CD4-positive, CD25-positive, alpha-beta regulatory T cell (primary cell): ENCODE data around the gene FGF18. TPM values are rescaled to one million over a fixed set of nuclear protein-coding genes. Genes with fewer than 3 reads are reported as not detected.
A peak's percentile ranks its signal among the peaks of the same experiment; 100 is the strongest.

ENCODE experiments used
- ATAC-seq, 2 donors: fragments of 150-1000 bp; cut with Tn5 transposase; one replicate each; pipeline ENCODE4 v1.10.0; 2021; ENCODE audit warnings: low read depth in 2 of 2, moderate number of reproducible peaks in 2 of 2, moderate library complexity in 1 of 2
- DNase-seq, 3 donors: peaks; one replicate each; pipeline versions ENCODE4 v3.0.0 to v3.0.0-alpha.2; 2012 to 2022; ENCODE audit warnings: mixed read lengths in 1 of 3
- H3K27ac ChIP-seq: one replicate; pipeline ENCODE4 v1.7.0; 2013; ENCODE audit warnings: mild to moderate bottlenecking, low read length; ENCODE audit not compliant: insufficient read depth, poor library complexity, severe bottlenecking
- H3K27me3 ChIP-seq: one replicate; pipeline ENCODE4 v1.7.0; 2013; ENCODE audit warnings: low read length; ENCODE audit not compliant: control insufficient read depth, insufficient read depth
- H3K36me3 ChIP-seq: one replicate; pipeline ENCODE4 v1.7.0; 2013; ENCODE audit warnings: mild to moderate bottlenecking, low read length, moderate library complexity; ENCODE audit not compliant: control insufficient read depth, insufficient read depth
- H3K4me1 ChIP-seq: 2 replicates; pipeline ENCODE4 v1.7.0; 2013; ENCODE audit warnings: mild to moderate bottlenecking, low read length; ENCODE audit not compliant: insufficient read depth, control insufficient read depth, poor library complexity, severe bottlenecking
- H3K4me3 ChIP-seq: one replicate; pipeline ENCODE4 v1.7.0; 2013; ENCODE audit warnings: low read depth, mild to moderate bottlenecking, low read length, moderate library complexity
- H3K9me3 ChIP-seq, 2 experiments: 1 replicate in 1 of 2; 2 replicates in 1 of 2; pipeline ENCODE4 v1.7.0; 2013; ENCODE audit warnings: low read length in 2 of 2, mild to moderate bottlenecking in 1 of 2, moderate library complexity in 1 of 2; ENCODE audit not compliant: control insufficient read depth in 2 of 2
- H3K27ac Mint-ChIP-seq, 3 donors: one replicate each; pipeline ENCODE4 v1.8.0; 2020 to 2022; ENCODE audit warnings: mild to moderate bottlenecking in 3 of 3, mixed read lengths in 3 of 3, moderate library complexity in 2 of 3
- H3K27me3 Mint-ChIP-seq: one replicate; pipeline ENCODE4 v1.8.0; 2022; ENCODE audit warnings: mild to moderate bottlenecking, mixed read lengths
- H3K36me3 Mint-ChIP-seq: one replicate; pipeline ENCODE4 v1.8.0; 2020; ENCODE audit warnings: mixed read lengths
- H3K4me1 Mint-ChIP-seq, 4 donors: one replicate each; pipeline ENCODE4 v1.8.0; 2020 to 2022; ENCODE audit warnings: mixed read lengths in 4 of 4, mild to moderate bottlenecking in 1 of 4
- H3K4me3 Mint-ChIP-seq, 4 donors: one replicate each; pipeline ENCODE4 v1.8.0; 2020 to 2022; ENCODE audit warnings: mild to moderate bottlenecking in 4 of 4, mixed read lengths in 4 of 4, moderate library complexity in 3 of 4
- H3K9me3 Mint-ChIP-seq, 7 donors: one replicate each; pipeline ENCODE4 v1.8.0; 2020 to 2022; ENCODE audit warnings: mixed read lengths in 7 of 7, mild to moderate bottlenecking in 3 of 7, moderate library complexity in 2 of 7
- polyA plus RNA-seq, 4 donors: library from polyadenylated mRNA; unstranded; fragments of 300-500 nt; fragmentation: Illumina TruSeq; gene quantifications; one replicate each; pipeline ENCODE4 v1.2.3, GENCODE V29; 2021
- total RNA-seq: library from RNA; stranded (reverse); gene quantifications from one replicate; pipeline ENCODE4 v1.2.3, GENCODE V29; 2022

Gene FGF18
- total and polyA plus RNA-seq, 5 donors from 2014 or later: 0.18 to 0.57 TPM; not detected in 3

DNA sequence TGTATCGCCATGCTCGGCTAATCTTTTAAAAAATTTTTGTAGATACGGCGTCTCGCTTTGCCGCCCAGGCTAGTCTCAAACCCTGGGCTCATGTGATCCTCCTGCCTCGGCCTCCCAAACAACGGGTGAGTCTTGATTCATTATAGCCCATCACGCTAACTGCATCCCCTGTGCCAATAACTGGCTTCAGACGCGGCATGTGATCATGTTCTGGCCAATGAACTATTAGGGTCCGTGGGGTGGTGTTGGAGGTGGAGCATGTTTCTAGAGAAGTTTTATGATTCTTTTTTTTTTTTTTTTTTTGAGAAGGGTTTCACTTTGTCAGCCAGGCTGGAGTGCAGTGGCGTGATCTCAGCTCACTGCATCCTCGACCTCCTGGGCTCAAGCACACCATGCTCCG, 51.0 kb downstream of the FGF18 start:
- no peaks in the 10 kb centered on the region for H3K36me3 ChIP-seq
- no peaks in the 10 kb centered on the region for H3K4me1 ChIP-seq
- H3K4me3 ChIP-seq: no peak overlapping the region
- Mint-ChIP-seq H3K36me3 (no peaks in the 10 kb centered on the region), H3K27ac (no peak overlapping the region), H3K4me3 (no peak overlapping the region), H3K9me3 (peaks cover 0 to 1% (median 0%) of the 10 kb centered on the region in 7 donors), H3K4me1 (no peaks in the 10 kb centered on the region), H3K27me3 (peaks cover 3% of the 10 kb centered on the region)
- H3K27me3 ChIP-seq: no peaks in the 10 kb centered on the region
- no peaks in the 10 kb centered on the region for H3K9me3 ChIP-seq
- DNase-seq: no peak
- no peak overlapping the region for H3K27ac ChIP-seq
- ATAC-seq: no peak

DNA sequence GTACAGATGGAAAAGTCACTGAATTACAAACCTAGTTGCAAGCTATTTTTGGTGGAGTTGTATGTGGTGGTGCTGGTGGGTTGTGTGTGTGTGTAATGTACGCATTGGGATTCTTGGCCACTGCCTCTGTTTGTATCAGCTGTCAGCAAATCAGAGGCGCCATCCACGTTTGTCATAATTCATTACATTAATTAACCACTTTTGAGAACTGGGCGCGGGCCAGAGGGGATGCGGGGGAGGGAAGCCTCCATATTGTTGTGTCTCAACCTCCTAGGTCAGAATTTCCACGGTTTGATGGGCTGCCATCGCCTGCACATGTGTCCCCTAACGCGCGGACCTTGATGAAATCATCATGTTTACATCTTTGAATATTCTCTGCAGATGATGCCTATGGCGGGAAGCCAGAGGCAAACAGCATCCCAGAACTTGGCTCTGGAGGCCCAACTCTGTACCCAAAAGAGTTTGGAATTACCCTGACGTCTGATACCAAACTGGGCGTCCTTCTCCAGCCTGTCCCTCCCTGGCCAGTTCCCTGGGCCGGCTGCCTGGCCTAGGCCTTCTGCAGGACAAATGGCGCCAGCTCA, 54.9 kb downstream of the FGF18 start:
- no peak overlapping the region for H3K27ac ChIP-seq
- no peaks in the 10 kb centered on the region for H3K4me1 Mint-ChIP-seq
- no peaks in the 10 kb centered on the region for H3K9me3 Mint-ChIP-seq
- H3K36me3 ChIP-seq: no peaks in the 10 kb centered on the region
- H3K9me3 ChIP-seq: no peaks in the 10 kb centered on the region
- H3K27ac Mint-ChIP-seq: no peak overlapping the region
- no peak overlapping the region for H3K4me3 ChIP-seq
- no peaks in the 10 kb centered on the region for H3K4me1 ChIP-seq
- DNase-seq: no peak
- no peaks in the 10 kb centered on the region for H3K27me3 ChIP-seq
- H3K36me3 Mint-ChIP-seq: no peaks in the 10 kb centered on the region
- H3K27me3 Mint-ChIP-seq: no peaks in the 10 kb centered on the region
- ATAC-seq: no peak
- no peak overlapping the region for H3K4me3 Mint-ChIP-seq

DNA sequence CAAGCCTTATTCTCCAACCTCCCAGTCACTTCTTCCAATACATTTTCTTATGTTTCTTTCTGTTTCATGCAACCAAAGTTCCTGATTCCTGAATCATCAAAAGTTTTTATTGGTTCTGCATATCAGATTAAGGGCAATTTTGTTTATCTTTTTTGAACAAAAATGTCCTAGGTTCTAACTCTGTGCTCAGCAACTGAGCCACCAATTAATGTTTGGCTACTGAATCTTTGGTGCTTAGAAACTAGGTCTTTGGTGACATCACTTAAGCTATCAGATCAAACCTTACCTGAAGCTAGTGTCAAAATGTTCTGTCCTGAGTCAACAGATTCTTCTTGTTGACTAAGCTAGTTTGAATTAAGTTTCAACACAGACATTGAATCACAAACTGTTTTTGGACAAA, 56.1 kb downstream of the FGF18 start:
- H3K4me1 ChIP-seq: no peaks in the 10 kb centered on the region
- no peaks in the 10 kb centered on the region for H3K9me3 Mint-ChIP-seq
- no peaks in the 10 kb centered on the region for H3K36me3 ChIP-seq
- no peak overlapping the region for H3K4me3 ChIP-seq
- no peaks in the 10 kb centered on the region for H3K27me3 ChIP-seq
- no peak overlapping the region for H3K27ac Mint-ChIP-seq
- ATAC-seq (no peak), DNase-seq (no peak)
- no peaks in the 10 kb centered on the region for H3K36me3 Mint-ChIP-seq
- no peak overlapping the region for H3K4me3 Mint-ChIP-seq
- no peak overlapping the region for H3K27ac ChIP-seq
- no peaks in the 10 kb centered on the region for H3K27me3 Mint-ChIP-seq
- H3K9me3 ChIP-seq: no peaks in the 10 kb centered on the region
- peaks cover 0 to 4% (median 0%) of the 10 kb centered on the region in 4 donors for H3K4me1 Mint-ChIP-seq

DNA sequence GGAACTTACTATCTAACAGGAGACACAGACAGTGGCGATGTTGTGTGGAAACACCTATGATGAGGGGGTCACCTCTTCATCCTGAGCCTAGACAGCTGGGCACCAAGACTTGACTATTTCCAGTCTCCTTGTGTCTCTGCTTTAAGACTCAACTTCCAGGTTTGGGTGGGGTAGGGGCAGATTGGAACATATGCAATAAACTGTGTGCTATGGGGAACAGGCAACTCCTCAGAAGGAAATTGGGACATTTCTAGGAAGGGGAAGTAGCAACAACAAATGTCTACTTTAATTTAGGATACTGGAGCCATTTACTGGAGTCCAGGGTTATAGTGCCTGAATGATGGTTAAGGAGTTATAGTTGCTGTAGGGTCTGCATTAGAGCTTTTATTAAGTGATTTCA, 57.3 kb downstream of the FGF18 start:
- Mint-ChIP-seq H3K4me1 (peaks cover 0 to 4% (median 0%) of the 10 kb centered on the region in 4 donors), H3K27me3 (no peaks in the 10 kb centered on the region), H3K36me3 (no peaks in the 10 kb centered on the region), H3K9me3 (no peaks in the 10 kb centered on the region), H3K27ac (no peak overlapping the region), H3K4me3 (no peak overlapping the region)
- DNase-seq (no peak), ATAC-seq (no peak)
- Histone ChIP-seq H3K27ac (no peak overlapping the region), H3K4me3 (no peak overlapping the region), H3K27me3 (no peaks in the 10 kb centered on the region), H3K9me3 (no peaks in the 10 kb centered on the region), H3K4me1 (no peaks in the 10 kb centered on the region), H3K36me3 (no peaks in the 10 kb centered on the region)

GRCh38 chr5:171477101-171477500, 57.7 kb downstream of the FGF18 start:
- Histone ChIP-seq H3K27ac (no peak overlapping the region), H3K4me1 (no peaks in the 10 kb centered on the region), H3K36me3 (no peaks in the 10 kb centered on the region), H3K27me3 (no peaks in the 10 kb centered on the region), H3K4me3 (no peak overlapping the region), H3K9me3 (no peaks in the 10 kb centered on the region)
- H3K27me3 Mint-ChIP-seq: no peaks in the 10 kb centered on the region
- peaks cover 0 to 4% (median 0%) of the 10 kb centered on the region in 4 donors for H3K4me1 Mint-ChIP-seq
- H3K27ac Mint-ChIP-seq: no peak overlapping the region
- DNase-seq (no peak), ATAC-seq (no peak)
- no peaks in the 10 kb centered on the region for H3K36me3 Mint-ChIP-seq
- no peak overlapping the region for H3K4me3 Mint-ChIP-seq
- no peaks in the 10 kb centered on the region for H3K9me3 Mint-ChIP-seq

DNA sequence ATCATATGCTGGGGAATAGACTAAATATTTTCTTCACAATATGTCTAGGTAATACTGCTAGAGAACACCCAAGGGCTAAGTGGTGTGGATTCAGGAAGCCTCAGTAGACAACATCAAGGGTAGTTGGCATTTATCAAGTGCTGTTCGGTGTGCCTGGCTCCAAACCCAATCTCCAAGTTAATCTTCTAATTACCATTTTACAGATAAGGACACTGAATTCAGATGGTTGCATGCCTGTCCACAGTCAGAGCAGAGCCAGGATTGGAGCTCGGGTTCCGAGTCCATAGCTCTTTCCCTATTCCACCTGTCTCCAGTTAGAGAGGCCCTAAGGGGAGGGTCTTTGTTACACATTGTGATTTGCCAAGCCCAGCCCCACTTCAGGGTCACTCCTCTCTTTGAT, 58.2 kb downstream of the FGF18 start:
- Histone ChIP-seq H3K36me3 (no peaks in the 10 kb centered on the region), H3K4me1 (no peaks in the 10 kb centered on the region), H3K9me3 (no peaks in the 10 kb centered on the region), H3K27ac (no peak overlapping the region), H3K27me3 (no peaks in the 10 kb centered on the region), H3K4me3 (no peak overlapping the region)
- no peak for DNase-seq
- ATAC-seq: no peak
- no peaks in the 10 kb centered on the region for H3K9me3 Mint-ChIP-seq
- H3K36me3 Mint-ChIP-seq: no peaks in the 10 kb centered on the region
- H3K27ac Mint-ChIP-seq: no peak overlapping the region
- H3K27me3 Mint-ChIP-seq: peaks cover 2% of the 10 kb centered on the region
- peaks cover 0 to 4% (median 0%) of the 10 kb centered on the region in 4 donors for H3K4me1 Mint-ChIP-seq
- H3K4me3 Mint-ChIP-seq: no peak overlapping the region

DNA sequence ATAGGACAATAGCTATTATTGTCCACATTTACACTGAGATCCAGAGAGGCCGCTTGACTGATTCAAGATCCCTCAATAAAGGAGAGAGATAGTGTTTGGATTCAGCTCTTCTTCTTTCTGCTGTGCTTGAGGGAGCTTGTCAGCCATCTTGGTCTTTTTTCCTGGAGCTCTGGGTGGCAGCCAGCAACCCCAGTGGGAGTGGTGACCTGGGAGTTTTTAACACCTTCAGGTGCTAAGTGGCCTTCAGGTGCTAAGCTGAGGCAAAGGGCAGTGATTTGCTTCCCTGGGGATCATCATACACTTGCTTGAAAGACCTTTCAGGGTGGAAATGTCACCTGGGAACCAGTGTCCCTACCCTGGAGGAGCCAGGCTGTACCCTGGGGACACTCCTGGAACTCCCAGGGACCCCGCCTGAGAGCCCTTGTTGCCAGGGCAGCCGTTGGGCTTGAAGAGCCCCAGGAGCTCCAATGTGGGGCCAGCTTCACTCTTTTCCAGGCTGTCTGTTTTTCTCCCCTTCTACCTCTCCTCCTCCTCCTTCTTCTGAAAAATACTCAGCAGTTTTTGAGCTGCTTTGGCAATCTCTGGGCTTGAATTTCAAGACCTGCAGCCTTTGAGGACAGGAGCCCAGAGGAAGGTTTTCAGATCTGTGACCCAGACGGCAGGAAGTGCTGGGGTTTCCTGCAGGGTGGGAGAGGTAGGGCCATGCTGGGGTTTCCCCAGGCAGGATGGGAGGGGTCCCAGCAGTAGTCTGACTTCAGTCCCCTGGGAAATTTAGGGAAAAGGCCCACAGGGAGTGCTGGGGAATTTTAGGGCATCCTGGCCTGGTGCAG, 59.7 kb downstream of the FGF18 start:
- Mint-ChIP-seq H3K27me3 (peaks cover 6% of the 10 kb centered on the region), H3K27ac (no peak overlapping the region), H3K36me3 (no peaks in the 10 kb centered on the region), H3K4me1 (peaks cover 0 to 4% (median 0%) of the 10 kb centered on the region in 4 donors), H3K9me3 (no peaks in the 10 kb centered on the region), H3K4me3 (no peak overlapping the region)
- Histone ChIP-seq H3K36me3 (no peaks in the 10 kb centered on the region), H3K9me3 (no peaks in the 10 kb centered on the region), H3K4me1 (no peaks in the 10 kb centered on the region), H3K27ac (no peak overlapping the region), H3K27me3 (no peaks in the 10 kb centered on the region), H3K4me3 (no peak overlapping the region)
- ATAC-seq (no peak), DNase-seq (peak in 1 of 3 donors; percentile 8)

DNA sequence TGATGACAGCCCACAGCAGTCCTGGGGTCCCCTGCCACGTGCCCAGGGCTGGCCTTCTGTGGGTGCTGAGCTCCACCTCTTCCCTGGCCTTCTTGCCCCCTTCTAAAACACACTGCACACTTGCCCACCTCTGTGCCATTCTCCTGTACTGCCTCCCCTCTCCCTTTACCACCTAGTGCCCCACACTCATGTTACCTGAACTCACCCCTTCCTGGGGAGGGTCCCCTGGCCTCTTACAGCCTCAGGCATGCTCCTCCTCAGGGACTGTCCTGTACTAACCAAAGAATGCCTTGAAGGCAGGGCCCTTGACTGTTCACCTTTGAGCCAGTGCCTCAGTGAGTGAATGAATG, 60.3 kb downstream of the FGF18 start:
- Histone ChIP-seq H3K4me3 (no peak overlapping the region), H3K9me3 (no peaks in the 10 kb centered on the region), H3K4me1 (no peaks in the 10 kb centered on the region), H3K36me3 (no peaks in the 10 kb centered on the region), H3K27me3 (no peaks in the 10 kb centered on the region), H3K27ac (no peak overlapping the region)
- Mint-ChIP-seq H3K4me3 (no peak overlapping the region), H3K4me1 (peaks cover 0 to 4% (median 0%) of the 10 kb centered on the region in 4 donors), H3K36me3 (no peaks in the 10 kb centered on the region), H3K27me3 (peaks cover 6% of the 10 kb centered on the region), H3K9me3 (no peaks in the 10 kb centered on the region), H3K27ac (no peak overlapping the region)
- DNase-seq (no peak), ATAC-seq (no peak)
